GM12878 (cell line): ENCODE results near the gene OTOS. TPM values are rescaled to one million over a fixed set of nuclear protein-coding genes. Genes with fewer than 3 reads are reported as not detected.

Experiments
- ATAC-seq: fragments of 200-7000 bp; cut with Tn5 transposase; 3 replicates; pipeline ENCODE4 v1.9.1; 2020; ENCODE audit warnings: mild to moderate bottlenecking, moderate library complexity
- BruUV-seq: library from RNA; stranded (reverse); fragments of 400-500 nt; replicated peaks from 2 replicates; lab custom pipeline; 2021; lab: Mats Ljungman, UMichigan
- CTCF ChIA-PET: fragments of 300-600 bp; sonication (Branson Sonifier 250); formaldehyde crosslinking; extraction: SDS; loops from one replicate; lab custom pipeline; 2021; ENCODE audit warnings: inconsistent platforms; lab: Yijun Ruan, JAX
- POLR2A ChIA-PET: fragments of 350-600 bp; formaldehyde crosslinking; extraction: SDS; loops from one replicate; lab custom pipeline; 2021; ENCODE audit warnings: inconsistent platforms; lab: Charles Lee
- RAD21 ChIA-PET: fragments of 300-600 bp; sonication (Branson Sonifier 250); formaldehyde crosslinking; loops from one replicate; lab custom pipeline; 2023; ENCODE audit warnings: antibody characterized with exemption; ENCODE audit not compliant: unreplicated experiment; lab: Charles Lee
- SMC1A ChIA-PET: fragments of 300-600 bp; sonication (Branson Sonifier 250); formaldehyde crosslinking; loops from one replicate; lab custom pipeline; 2023; ENCODE audit not compliant: unreplicated experiment, uncharacterized antibody; lab: Charles Lee
- DNase-seq: peaks from one replicate; pipeline ENCODE4 v3.0.0-alpha.2; 2011; ENCODE audit warnings: low read depth, low spot score
- FAIRE-seq: peaks from 3 replicates; lab custom pipeline; 2011; peaks lifted over from hg19 to GRCh38; lab: Jason Lieb, UNC
- H2AFZ ChIP-seq: 2 replicates; pipeline ENCODE4 v1.6.0; 2011; ENCODE audit warnings: low read depth, low read length, control low read depth; ENCODE audit not compliant: control insufficient read depth
- H3K27ac ChIP-seq: 2 replicates; pipeline ENCODE4 v1.5.1; 2011; ENCODE audit warnings: control low read depth; ENCODE audit not compliant: control insufficient read depth, insufficient read depth
- H3K27me3 ChIP-seq, 2 experiments: replicated peaks in 1 of 2; 2 replicates each; pipeline versions ENCODE4 v1.6.0 to v1.6.1; 2011; ENCODE audit warnings: low read length in 1 of 2; ENCODE audit not compliant: control insufficient read depth in 2 of 2, insufficient read depth in 2 of 2
- H3K36me3 ChIP-seq, 2 experiments: 2 replicates each; pipeline ENCODE4 v1.5.1; 2011; ENCODE audit warnings: low read length in 1 of 2; ENCODE audit not compliant: control insufficient read depth in 2 of 2, insufficient read depth in 2 of 2
- H3K4me1 ChIP-seq: 2 replicates; pipeline ENCODE4 v1.6.1; 2011; ENCODE audit warnings: mild to moderate bottlenecking, low read length, moderate library complexity, mixed read lengths; ENCODE audit not compliant: control insufficient read depth, insufficient read depth
- H3K4me2 ChIP-seq: 2 replicates; pipeline ENCODE4 v1.6.0; 2011; ENCODE audit warnings: control low read depth; ENCODE audit not compliant: control insufficient read depth, insufficient read depth
- H3K4me3 ChIP-seq: fragments of 200-600 bp; sonication (generic); 2 replicates; pipeline ENCODE4 v1.5.1; 2016
- H3K79me2 ChIP-seq: 2 replicates; pipeline ENCODE4 v1.6.0; 2011; ENCODE audit warnings: low read length; ENCODE audit not compliant: control insufficient read depth, insufficient read depth
- H3K9ac ChIP-seq: 2 replicates; pipeline ENCODE4 v1.8.0; 2011; ENCODE audit warnings: low read length, control low read depth, mixed read lengths; ENCODE audit not compliant: control insufficient read depth, insufficient read depth
- H3K9me3 ChIP-seq: replicated peaks from 3 replicates; pipeline ENCODE4 v1.5.1; 2011; ENCODE audit warnings: mild to moderate bottlenecking, low read length; ENCODE audit not compliant: control insufficient read depth, insufficient read depth
- H4K20me1 ChIP-seq: 2 replicates; pipeline ENCODE4 v1.6.0; 2011; ENCODE audit not compliant: control insufficient read depth, insufficient read depth
- ASH2L ChIP-seq: fragments of 300-600, 200-600 bp; sonication (generic); IDR thresholded peaks from 2 replicates; pipeline ENCODE4 v1.6.1; 2017; ENCODE audit warnings: low read depth, mild to moderate bottlenecking, borderline replicate concordance
- BACH1 ChIP-seq: fragments of 450-650 bp; IDR thresholded peaks from 2 replicates; pipeline ENCODE4 v1.6.1; 2017; ENCODE audit warnings: mild to moderate bottlenecking, borderline replicate concordance
- BHLHE40 ChIP-seq, 2 experiments: fragments of 450-650 bp in 1 of 2; IDR thresholded peaks; 2 replicates each; pipeline ENCODE4 v1.6.1; 2011 to 2017; ENCODE audit warnings: low read depth in 2 of 2, borderline replicate concordance in 1 of 2, improper control_type of control experiment in 1 of 2, low read length in 1 of 2, mild to moderate bottlenecking in 1 of 2
- EZH2 ChIP-seq: IDR thresholded peaks from 2 replicates; pipeline ENCODE4 v1.6.1; 2012; ENCODE audit warnings: low read depth, mild to moderate bottlenecking, control low read depth, inconsistent platforms, low read length, borderline replicate concordance; ENCODE audit not compliant: control insufficient read depth
- JUND ChIP-seq: IDR thresholded peaks from 2 replicates; pipeline ENCODE4 v1.6.1; 2012; ENCODE audit warnings: low read depth, mild to moderate bottlenecking, low read length, improper control_type of control experiment, moderate library complexity
- KLF5 ChIP-seq: fragments of 450-650 bp; IDR thresholded peaks from 2 replicates; pipeline ENCODE4 v1.6.1; 2014; ENCODE audit warnings: mild to moderate bottlenecking; ENCODE audit not compliant: partially characterized antibody
- LARP7 ChIP-seq: fragments of 450-650 bp; IDR thresholded peaks from 2 replicates; pipeline ENCODE4 v1.6.1; 2017; ENCODE audit warnings: mild to moderate bottlenecking
- MEF2B ChIP-seq: fragments of 450-650 bp; IDR thresholded peaks from 2 replicates; pipeline ENCODE4 v1.6.1; 2018; ENCODE audit warnings: mild to moderate bottlenecking, moderate library complexity; ENCODE audit not compliant: partially characterized antibody, poor library complexity, severe bottlenecking
- MTA3 ChIP-seq: IDR thresholded peaks from 2 replicates; pipeline ENCODE4 v1.6.1; 2012; ENCODE audit warnings: low read length, inconsistent platforms, borderline replicate concordance
- MYC ChIP-seq: IDR thresholded peaks from 2 replicates; pipeline ENCODE4 v1.6.1; 2011; ENCODE audit warnings: mild to moderate bottlenecking, low read length, moderate library complexity, inconsistent platforms; ENCODE audit not compliant: insufficient read depth, insufficient replicate concordance, insufficient read length, severe bottlenecking
- POLR2AphosphoS2 ChIP-seq: IDR thresholded peaks from 2 replicates; pipeline ENCODE4 v1.6.1; 2011; ENCODE audit warnings: low read depth, mild to moderate bottlenecking, low read length, improper control_type of control experiment, moderate library complexity
- POU2F2 ChIP-seq: IDR thresholded peaks from 3 replicates; pipeline ENCODE4 v1.6.1; 2011; ENCODE audit warnings: low read depth, mild to moderate bottlenecking, low read length, borderline replicate concordance
- RB1 ChIP-seq: fragments of 450-650 bp; formaldehyde crosslinking; IDR thresholded peaks from 2 replicates; pipeline ENCODE4 v1.6.1; 2017; ENCODE audit warnings: mild to moderate bottlenecking, borderline replicate concordance
- RBBP5 ChIP-seq: fragments of 200-600 bp; sonication (generic); conservative IDR thresholded peaks from 2 replicates; pipeline ENCODE4 v1.6.1; 2016
- SIX5 ChIP-seq: IDR thresholded peaks from 2 replicates; pipeline ENCODE4 v1.6.1; 2011; ENCODE audit warnings: mild to moderate bottlenecking, low read depth, low read length, moderate library complexity; ENCODE audit not compliant: severe bottlenecking
- TARDBP ChIP-seq: IDR thresholded peaks from 2 replicates; pipeline ENCODE4 v1.6.1; 2016; ENCODE audit warnings: borderline replicate concordance
- WRNIP1 ChIP-seq: IDR thresholded peaks from 2 replicates; pipeline ENCODE4 v1.6.1; 2011; ENCODE audit warnings: low read depth, low read length, improper control_type of control experiment, borderline replicate concordance
- WGBS: methylation state at CpG from one replicate; pipeline ENCODE4 v1.1.6; 2016; ENCODE audit warnings: low lambda C conversion rate; ENCODE audit not compliant: insufficient replicate concordance, insufficient coverage; ENCODE audit errors: missing lambda C conversion rate; 5-methylcytosine and 5-hydroxymethylcytosine counted together
- in situ Hi-C: fragments of 300-500 bp; cut with MboI; formaldehyde crosslinking; loops from 9 replicates; pipeline ENCODE4 v1.14.3; 2018; ENCODE audit warnings: mixed read lengths
- intact Hi-C: fragments of 100-400 bp; cut with micrococcal nuclease; formaldehyde crosslinking; loops from one replicate; pipeline ENCODE4 v1.14.2; 2022; ENCODE audit not compliant: unreplicated experiment
- polyA plus RNA-seq, 11 experiments: library from polyadenylated mRNA; depleted of rRNA in 4 of 11; unstranded in 6 of 11; stranded (reverse) in 5 of 11; fragments of >200 nt; fragmentation: Nextera tagmentation in 4 of 11; fragmentation: Illumina TruSeq in 1 of 11; extraction: Ambion mirVana in 4 of 11; extraction: Trizol in 1 of 11; gene quantifications; 1 replicate in 1 of 11; 2 replicates in 10 of 11; pipeline versions ENCODE4 v1.2.1 to v1.2.3, GENCODE V29; 2011 to 2016; ENCODE audit warnings: inconsistent platforms in 2 of 11, missing spikeins in 2 of 11, low read depth in 1 of 11
- total RNA-seq, 4 experiments: library from RNA; depleted of rRNA in 3 of 4; stranded (reverse); fragments of >200 nt in 3 of 4; fragmentation: Illumina TruSeq in 1 of 4; extraction: Trizol in 1 of 4; gene quantifications; 2 replicates each; pipeline versions ENCODE4 v1.2.1 to v1.2.3, GENCODE V29; 2013 to 2021
- TF ChIP-seq, protein P1 (sequence below): IDR thresholded peaks from 2 replicates; pipeline ENCODE4 v1.6.1; 2011; ENCODE audit warnings: borderline replicate concordance, low read depth, mild to moderate bottlenecking, moderate library complexity, mixed read lengths, low read length; ENCODE audit not compliant: insufficient read depth; ENCODE audit errors: extremely low read length

The OTOS gene
- total and polyA plus RNA-seq, 10 of the 15 experiments (the other 5 are each of a cell fraction or from before 2014, with no cell fraction given), result not detected

GRCh38 chr2:240146141-240146561 lies 5.7 kb upstream of the OTOS start:
- ChIA-PET RAD21 (interaction anchor here (0.6 to 1.3 kb wide), 2 partner anchors 85 to 734 kb away, joined by 4 to 8 read pairs; no protein-coding TSS in a partner anchor), CTCF (interaction anchor here (6.1 kb wide), 1 partner anchor 86 kb away, joined by 78 read pairs; no protein-coding TSS in a partner anchor), SMC1A (interaction anchor here (1.0 kb wide), 1 partner anchor 31 kb away, joined by 3 read pairs; no protein-coding TSS in a partner anchor), POLR2A (no interaction called here)
- in situ Hi-C loops (loop anchor here (10.0 kb wide), 1 partner anchor 1111 kb away; no protein-coding TSS in a partner anchor), intact Hi-C loops (loop anchor here (10.0 kb wide), 1 partner anchor 1111 kb away; no protein-coding TSS in a partner anchor)
- BruUV-seq, result no TSS peak
- WGBS, result 28% methylated on average over 10 of the region's 10 CpGs
- H3K4me2 ChIP-seq, result no peak overlapping the region
- H3K27ac ChIP-seq, result no peak overlapping the region
- no peaks in the 10 kb centered on the region for H4K20me1 ChIP-seq
- no peaks in the 10 kb centered on the region for H3K4me1 ChIP-seq
- TF ChIP-seq BACH1, result no peak
- no peak for TF ChIP-seq RBBP5
- no peak for TF ChIP-seq POU2F2
- TF ChIP-seq EZH2, result no peak
- TF ChIP-seq MEF2B, result no peak
- TF ChIP-seq POLR2AphosphoS2, result no peak
- no peak for TF ChIP-seq MYC
- TF ChIP-seq, protein P1, sequence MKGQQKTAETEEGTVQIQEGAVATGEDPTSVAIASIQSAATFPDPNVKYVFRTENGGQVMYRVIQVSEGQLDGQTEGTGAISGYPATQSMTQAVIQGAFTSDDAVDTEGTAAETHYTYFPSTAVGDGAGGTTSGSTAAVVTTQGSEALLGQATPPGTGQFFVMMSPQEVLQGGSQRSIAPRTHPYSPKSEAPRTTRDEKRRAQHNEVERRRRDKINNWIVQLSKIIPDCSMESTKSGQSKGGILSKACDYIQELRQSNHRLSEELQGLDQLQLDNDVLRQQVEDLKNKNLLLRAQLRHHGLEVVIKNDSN, result no peak
- no peak for TF ChIP-seq LARP7
- no peak for TF ChIP-seq JUND
- no peak for TF ChIP-seq KLF5
- no peak for TF ChIP-seq WRNIP1
- TF ChIP-seq SIX5, result no peak
- TF ChIP-seq MTA3, result no peak
- no peak for TF ChIP-seq TARDBP
- no peak for TF ChIP-seq ASH2L
- TF ChIP-seq RB1, result no peak
- no peak for TF ChIP-seq BHLHE40 (IDR thresholded peaks at IDR 0.05; ENCODE audit: borderline replicate concordance in 1 of 2, low read depth in 2 of 2, low read length in 1 of 2)
- ATAC-seq (no peak), FAIRE-seq (no peak), DNase-seq (no peak)
- H3K36me3 ChIP-seq, result no peaks in the 10 kb centered on the region
- H3K9ac ChIP-seq, result no peak overlapping the region
- no peaks in the 10 kb centered on the region; the same call in 2 of the 3 replicates for H3K9me3 ChIP-seq
- no peaks in the 10 kb centered on the region for H3K79me2 ChIP-seq
- H3K27me3 ChIP-seq, result peaks cover 0 to 2% of the 10 kb centered on the region in 2 experiments; a peak in 2 of 4 replicates
- H3K4me3 ChIP-seq, result no peak overlapping the region
- no peak overlapping the region for H2AFZ ChIP-seq
